Stimulated activated CD4-positive, alpha-beta T cell treated with anti-CD3 and anti-CD28 coated beads, Interleukin-4, amount 100 ng/mL, for 4 hours (primary cell): ENCODE results near the gene KIF23.

Source experiments
- DNase-seq, 2 experiments: peaks; one replicate each; pipeline ENCODE4 v3.0.0-alpha.2; 2020

Gene KIF23

DNA sequence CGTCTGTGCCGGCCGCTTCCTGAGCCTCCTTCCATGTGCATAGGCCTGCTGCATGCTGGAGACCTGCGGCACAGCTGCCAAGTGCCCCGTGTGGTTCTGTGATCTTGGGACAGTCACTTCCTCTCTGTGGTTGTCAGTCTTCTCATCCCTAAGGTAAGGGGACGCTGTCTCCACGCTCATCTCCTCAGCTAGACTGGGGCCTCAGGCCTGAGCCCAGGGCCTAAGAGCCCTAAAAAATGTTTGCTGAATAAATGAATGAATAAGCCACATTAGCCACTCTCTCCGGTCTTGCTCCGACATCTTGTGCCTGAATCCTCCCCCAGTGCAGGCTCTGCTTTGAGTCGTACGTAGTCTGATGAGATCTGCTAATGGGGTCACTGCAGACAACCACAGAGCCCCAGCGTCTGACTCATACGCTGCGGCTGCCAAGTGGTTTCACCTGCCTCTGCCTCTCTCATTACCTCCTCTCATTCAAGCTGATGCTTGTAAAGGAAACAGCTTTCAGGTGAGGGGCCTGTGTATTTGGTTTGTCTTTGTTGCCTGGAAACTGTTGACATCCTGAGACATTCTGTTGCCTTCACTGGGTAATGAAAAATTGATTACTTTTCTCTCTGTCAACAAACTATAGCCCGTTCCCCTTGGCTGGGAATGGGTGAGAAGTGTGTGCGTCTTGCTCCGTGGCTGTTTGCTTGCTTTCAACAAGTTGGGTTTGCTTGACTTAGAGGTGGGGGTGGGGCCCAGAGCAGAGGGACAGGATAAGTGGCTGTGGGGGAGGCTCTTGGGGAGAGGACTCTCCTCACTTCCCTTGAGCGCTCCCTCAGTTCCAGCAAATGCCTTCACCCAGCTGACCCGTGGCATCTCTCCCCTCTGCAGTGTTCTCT lies 54.3 kb downstream of the KIF23 start:
- peak; percentile 66 to 85 for DNase-seq

DNA sequence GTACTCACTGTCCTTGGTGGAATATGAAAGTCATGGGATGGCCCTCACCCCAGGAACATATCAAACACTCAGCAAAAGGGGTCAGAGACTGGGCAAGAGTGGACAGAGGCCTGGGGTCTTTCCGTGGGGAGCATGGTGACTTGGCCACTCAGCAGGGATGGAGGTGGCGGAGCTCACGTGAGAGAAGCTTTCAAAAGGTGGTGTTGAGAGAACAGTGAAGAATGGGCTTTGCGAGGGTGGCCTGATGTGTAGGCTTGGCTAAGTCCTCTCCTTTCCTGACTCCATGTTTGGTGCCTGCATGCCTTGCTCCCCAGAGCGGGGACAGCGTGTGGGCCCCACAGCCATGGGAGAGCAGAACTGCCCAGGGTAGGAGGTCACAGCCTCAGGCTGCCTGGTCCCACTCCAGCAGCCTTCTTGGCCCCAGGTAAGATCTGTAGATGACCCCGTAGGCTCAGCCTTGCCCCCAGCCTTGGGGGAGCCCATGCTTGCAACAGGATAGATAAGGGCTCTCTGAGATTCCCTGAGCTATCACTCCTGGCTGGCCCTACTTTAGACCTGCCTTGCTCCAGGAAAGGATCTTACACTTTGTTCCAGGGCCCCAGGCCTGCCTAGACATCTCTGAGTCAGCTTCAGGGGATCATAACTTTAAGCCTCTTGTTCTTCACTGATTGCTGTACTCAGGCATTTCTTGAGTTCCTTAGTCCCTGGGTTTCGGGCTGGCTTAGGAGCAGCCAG lies 55.5 kb downstream of the KIF23 start:
- DNase-seq: no peak

DNA sequence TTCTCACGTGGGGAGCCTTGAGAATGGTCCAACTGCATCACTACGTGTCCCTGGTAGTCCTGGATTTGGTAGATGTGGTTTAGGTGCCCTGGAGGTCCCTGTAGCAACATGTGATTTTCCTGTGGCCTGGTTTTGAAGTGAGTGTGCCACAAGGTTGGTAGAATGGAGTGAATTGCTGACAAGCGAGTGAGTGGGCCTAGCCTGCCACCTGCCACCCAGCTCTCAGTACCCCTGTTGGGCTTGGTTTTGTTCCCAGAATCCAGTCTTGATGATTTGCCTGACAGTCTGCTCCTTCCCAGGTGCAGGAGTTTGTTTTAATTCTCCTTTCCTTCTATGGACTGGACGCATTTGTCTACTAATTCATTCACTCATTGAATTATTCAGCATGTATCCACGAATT lies 57.9 kb downstream of the KIF23 start:
- DNase-seq: no peak

GRCh38 chr15:69472562-69472961 lies 58.4 kb downstream of the KIF23 start:
- DNase-seq: no peak

DNA sequence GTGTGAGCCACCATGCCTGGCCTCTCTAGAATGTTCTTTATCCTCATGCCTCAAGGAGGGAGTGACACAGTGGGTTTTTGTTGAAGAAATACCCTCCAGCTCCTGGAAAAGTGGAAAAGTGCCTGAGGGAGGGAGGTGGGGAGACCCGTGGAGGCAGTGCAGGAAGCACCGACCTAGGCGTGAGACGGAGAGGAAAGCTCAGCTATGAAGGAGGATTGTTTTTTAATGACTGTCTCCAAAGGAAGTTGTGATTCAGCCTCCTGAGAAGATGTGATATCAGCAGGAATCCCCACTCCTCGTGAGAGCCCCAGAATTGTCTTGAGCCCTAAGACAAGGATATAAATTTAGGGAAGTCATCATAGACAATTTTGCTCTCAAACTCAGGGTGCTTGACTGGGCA lies 60.1 kb downstream of the KIF23 start:
- no peak for DNase-seq

DNA sequence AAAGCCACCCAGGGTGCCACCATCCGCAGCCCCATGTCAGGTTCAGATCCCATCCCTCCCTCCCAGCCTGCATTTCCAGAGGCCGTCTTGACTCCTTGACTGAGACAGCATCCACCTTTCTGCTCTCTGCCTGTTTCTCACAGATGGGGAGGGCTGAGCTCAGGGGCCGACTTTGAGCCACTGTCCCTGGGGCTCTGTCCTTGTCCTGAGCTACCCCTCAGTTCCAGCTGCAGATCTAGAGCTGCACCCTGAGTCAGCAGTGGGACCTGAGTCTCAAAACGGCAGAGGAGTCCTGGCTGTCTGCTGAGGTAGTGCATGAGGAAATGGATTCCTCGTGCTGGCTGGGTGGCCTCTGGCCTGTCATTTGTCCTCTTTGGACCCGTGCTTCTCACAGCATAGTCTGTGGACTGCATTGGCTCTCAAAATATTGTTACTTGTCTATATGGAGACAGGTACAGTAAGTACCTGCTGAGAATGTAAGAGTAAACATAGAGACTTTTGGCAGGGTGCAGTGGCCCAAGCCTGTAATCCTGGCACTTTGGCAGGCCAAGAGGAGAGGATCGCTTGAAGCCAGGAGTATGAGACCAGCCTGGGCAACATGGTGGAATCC lies 60.8 kb downstream of the KIF23 start:
- no peak for DNase-seq

- DNase-seq: peak; percentile 58 to 69
Measured at GRCh38 chr15:69475769-69476358, 61.7 kb downstream of the KIF23 start.

GRCh38 chr15:69476704-69477473 lies 62.7 kb downstream of the KIF23 start:
- no peak for DNase-seq

GRCh38 chr15:69478259-69478781 lies 64.2 kb downstream of the KIF23 start:
- peak; percentile 29 to 52 for DNase-seq

DNA sequence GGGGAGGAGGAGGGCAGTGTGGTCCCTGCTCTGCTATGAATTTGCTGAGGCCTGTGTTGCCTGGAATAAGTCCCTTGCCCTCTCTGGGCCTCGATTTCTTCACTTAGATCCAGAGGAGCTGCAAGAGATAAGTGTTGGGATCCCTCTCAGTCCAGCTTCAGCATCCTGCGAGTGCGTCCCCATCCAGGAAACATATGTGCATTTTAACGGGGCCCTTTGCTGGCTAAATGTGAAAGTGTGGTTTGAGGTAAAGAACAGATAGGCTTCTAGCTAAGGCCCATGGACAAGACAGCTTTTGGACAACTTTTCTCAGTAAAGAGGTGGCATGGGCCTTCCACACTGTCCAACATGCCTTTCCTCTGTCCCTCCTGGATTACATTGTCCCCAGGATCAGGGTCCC lies 64.9 kb downstream of the KIF23 start:
- DNase-seq: no peak

DNA sequence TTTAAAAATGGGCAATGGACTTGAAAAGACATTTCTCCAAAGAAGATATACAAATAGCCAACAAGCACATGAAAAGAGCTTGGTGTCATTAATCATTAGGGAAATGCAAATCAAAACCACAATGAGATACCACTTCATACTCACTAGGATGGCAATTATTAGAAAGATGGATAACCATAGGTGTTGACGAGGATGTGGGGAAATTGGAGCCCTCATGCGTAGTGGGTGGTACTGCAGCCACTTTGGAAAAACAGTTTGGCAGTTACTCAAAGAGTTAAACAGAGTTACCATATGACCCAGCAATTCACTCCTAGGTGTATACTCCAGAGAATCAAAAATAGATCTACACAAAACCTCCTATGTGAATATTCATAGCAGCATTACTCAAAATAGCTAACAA lies 65.8 kb downstream of the KIF23 start:
- no peak for DNase-seq

GRCh38 chr15:69480932-69481331 lies 66.8 kb downstream of the KIF23 start:
- no peak for DNase-seq

- no peak for DNase-seq
Measured at GRCh38 chr15:69482686-69483256, 68.6 kb downstream of the KIF23 start.

- no peak for DNase-seq
Measured at GRCh38 chr15:69484837-69485236, 70.7 kb downstream of the KIF23 start.

DNA sequence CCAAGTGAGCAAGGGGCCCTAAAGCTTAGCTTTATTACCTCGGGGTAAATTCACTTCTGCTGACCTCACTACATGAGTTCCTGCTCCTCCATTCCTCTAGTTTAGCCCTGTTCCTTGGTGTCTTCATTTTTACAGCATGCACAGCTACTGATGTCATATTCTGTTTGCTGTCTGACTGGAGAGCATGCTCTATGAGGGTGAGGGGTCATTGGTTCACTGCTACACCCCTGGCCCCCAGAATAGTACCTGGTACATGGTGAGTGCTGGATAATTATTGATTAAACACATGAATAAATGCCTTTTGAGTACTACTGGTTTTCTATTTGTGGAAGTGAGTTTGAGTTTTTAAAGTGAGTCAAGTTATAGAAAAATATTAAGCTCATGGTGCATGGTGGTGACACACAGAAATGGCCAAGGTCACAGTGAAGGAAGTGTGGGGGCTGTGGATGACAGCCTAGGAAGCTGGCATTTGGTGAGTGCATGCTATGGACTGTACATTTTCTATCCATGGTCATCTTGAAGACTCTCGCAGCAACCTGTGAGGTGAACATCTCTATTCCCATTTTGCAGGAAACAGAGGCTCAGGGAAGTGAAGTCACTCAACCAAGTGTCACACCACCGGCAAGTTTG lies 72.4 kb downstream of the KIF23 start:
- DNase-seq: no peak

- no peak for DNase-seq
Measured at GRCh38 chr15:69489073-69489571, 75.0 kb downstream of the KIF23 start.

DNA sequence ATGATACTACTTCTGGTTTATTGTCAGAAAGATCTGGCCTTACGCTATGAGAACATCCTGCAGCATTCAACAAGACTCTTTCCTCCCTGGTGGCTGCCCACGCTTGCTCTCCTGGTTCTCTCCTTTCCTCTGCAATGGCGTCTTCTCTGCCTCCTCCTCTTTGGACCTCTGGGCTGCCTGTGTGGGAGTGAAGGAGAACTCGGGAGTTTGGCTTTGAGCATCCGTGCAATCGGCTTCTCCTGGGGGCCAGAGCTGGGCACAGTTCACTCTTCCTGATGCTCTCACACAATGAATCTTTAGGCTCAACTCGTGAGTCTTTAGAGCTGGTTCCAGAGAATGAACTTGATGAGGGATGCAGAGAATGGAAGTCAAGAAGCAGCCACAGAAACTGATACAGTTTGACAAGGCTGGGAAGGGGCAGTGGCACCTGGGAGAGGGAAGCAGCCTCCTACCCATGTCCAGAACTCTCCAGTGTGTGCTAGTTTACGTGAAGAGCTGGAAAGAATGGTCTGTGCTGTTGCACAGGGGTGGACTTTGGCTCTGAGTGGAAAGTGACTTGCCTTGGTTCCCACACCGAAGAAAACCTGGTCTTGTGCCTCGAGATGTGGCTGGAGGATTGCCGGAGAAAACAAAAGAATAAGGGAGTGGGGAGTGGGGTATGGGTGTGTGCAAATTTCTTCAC lies 76.3 kb downstream of the KIF23 start:
- no peak for DNase-seq

- DNase-seq: no peak
Measured at GRCh38 chr15:69491038-69491505, 76.9 kb downstream of the KIF23 start.

DNA sequence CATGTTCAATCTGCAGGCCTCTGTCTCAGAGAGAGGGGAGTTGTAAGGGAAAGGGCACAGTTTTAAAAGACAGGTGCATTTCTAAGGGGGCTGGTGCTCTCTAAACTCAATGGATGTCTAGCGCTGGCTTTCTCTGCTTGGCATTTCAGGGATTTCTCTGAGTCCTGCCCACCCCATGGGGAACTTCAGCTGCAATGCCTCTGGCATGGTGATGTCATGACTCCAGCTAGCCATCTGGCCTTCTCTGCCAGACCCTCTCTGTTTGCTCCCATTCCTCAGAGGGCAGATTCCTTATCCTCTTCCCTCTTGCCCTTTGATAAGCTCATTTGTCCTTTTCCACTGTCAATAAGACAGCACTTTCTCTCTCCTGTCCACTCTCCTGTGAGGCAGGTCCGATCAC lies 79.3 kb downstream of the KIF23 start:
- no peak for DNase-seq

DNA sequence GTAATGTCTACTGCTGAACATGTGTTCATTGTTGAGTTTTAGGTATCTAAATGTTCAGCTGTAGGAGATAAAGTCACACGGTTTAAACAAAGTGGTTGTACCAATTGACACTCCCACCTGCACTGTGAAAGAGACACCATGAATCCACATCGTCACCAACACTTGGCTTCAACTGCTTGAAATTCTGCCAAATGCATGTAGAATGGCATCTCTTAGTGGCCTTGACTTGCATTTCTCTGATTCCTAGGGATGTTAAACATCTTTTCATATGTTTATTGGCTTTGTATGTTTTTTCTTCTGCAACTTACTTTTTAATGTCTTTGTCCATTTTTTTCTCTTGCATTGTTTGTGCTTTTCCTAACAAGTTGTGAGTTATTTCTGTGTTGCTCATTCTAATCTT lies 81.9 kb downstream of the KIF23 start:
- no peak for DNase-seq

DNA sequence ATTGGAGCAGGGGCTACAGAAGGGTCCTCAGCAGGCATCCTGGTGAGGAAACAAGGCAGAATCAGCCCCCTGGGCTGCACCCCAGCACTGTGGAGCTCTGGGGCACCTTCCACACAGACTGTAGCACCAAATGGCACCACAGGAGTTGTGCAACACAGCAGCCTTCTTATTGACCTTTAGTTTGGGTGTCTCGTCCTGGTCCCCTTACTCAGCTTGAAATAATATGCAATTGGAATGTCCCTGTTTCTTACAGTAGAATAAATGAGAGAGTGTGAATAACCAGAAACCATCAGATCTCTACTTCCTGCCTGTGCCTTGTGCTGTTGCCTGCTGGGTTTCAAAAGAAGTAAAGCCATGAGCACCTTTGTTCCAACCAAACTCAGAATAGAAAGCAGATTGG lies 82.9 kb downstream of the KIF23 start:
- DNase-seq: no peak
